ENCODE results near the gene KRT72. TPM values are rescaled to one million over a fixed set of nuclear protein-coding genes. Genes with fewer than 3 reads are reported as not detected.

Gene KRT72
- polyA plus RNA-seq, 6 donors from 2014 or later: not detected

GRCh38 chr12:52578469-52578868 lies 22.8 kb downstream of the KRT72 start:
- Mint-ChIP-seq H3K27ac (peak overlapping the region in 1 of 6 donors; percentile 15), H3K4me3 (no peak overlapping the region), H3K27me3 (peaks cover 5 to 36% (median 21%) of the 10 kb centered on the region in 3 donors)

GRCh38 chr12:52577316-52577715 lies 23.9 kb downstream of the KRT72 start:
- no peak overlapping the region for H3K4me3 Mint-ChIP-seq
- DNase-seq (no peak), ATAC-seq (ENCODE audit: low read depth in 2 of 2) (no peak)
- H3K9me3 Mint-ChIP-seq: no peaks in the 10 kb centered on the region
- H3K27me3 Mint-ChIP-seq: peaks cover 8 to 46% (median 29%) of the 10 kb centered on the region in 3 donors
- H3K36me3 Mint-ChIP-seq: no peaks in the 10 kb centered on the region
- H3K27ac Mint-ChIP-seq: no peak overlapping the region
- H3K4me1 Mint-ChIP-seq: no peaks in the 10 kb centered on the region

More at GRCh38 chr12:52578469-52578868, 22.8 kb downstream of the KRT72 start:
- DNase-seq (no peak), ATAC-seq (ENCODE audit: low read depth in 2 of 2) (no peak)
- Mint-ChIP-seq H3K4me1 (no peaks in the 10 kb centered on the region), H3K9me3 (no peaks in the 10 kb centered on the region), H3K36me3 (no peaks in the 10 kb centered on the region)

- no peaks in the 10 kb centered on the region for H3K4me1 Mint-ChIP-seq
- no peak overlapping the region for H3K4me3 Mint-ChIP-seq
Observed at GRCh38 chr12:52575948-52576347, 25.3 kb downstream of the KRT72 start.

GRCh38 chr12:52575256-52575655 lies 26.0 kb downstream of the KRT72 start:
- no peak overlapping the region for H3K27ac Mint-ChIP-seq
- no peaks in the 10 kb centered on the region for H3K36me3 Mint-ChIP-seq
- H3K9me3 Mint-ChIP-seq: no peaks in the 10 kb centered on the region
- ATAC-seq (ENCODE audit: low read depth in 2 of 2): no peak
- no peak overlapping the region for H3K4me3 Mint-ChIP-seq
- peaks cover 16 to 30% (median 19%) of the 10 kb centered on the region in 3 donors for H3K27me3 Mint-ChIP-seq
- DNase-seq: no peak
- no peaks in the 10 kb centered on the region for H3K4me1 Mint-ChIP-seq

More at GRCh38 chr12:52575948-52576347, 25.3 kb downstream of the KRT72 start:
- DNase-seq (no peak), ATAC-seq (ENCODE audit: low read depth in 2 of 2) (no peak)
- Mint-ChIP-seq H3K36me3 (no peaks in the 10 kb centered on the region), H3K27ac (no peak overlapping the region), H3K9me3 (no peaks in the 10 kb centered on the region), H3K27me3 (peaks cover 18 to 33% (median 19%) of the 10 kb centered on the region in 3 donors)

GRCh38 chr12:52573743-52574142 lies 27.5 kb downstream of the KRT72 start, which contains the start of gene KRT74:
TSS of gene KRT74 (minus strand) at chr12:52573843. CDS start at chr12:52573777, 66 bp downstream.
- DNase-seq (no peak), ATAC-seq (ENCODE audit: low read depth in 2 of 2) (no peak)
- Mint-ChIP-seq H3K27ac (no peak within 1 kb of the TSS), H3K27me3 (peaks cover 15 to 27% (median 19%) of the 10 kb centered on the region in 3 donors), H3K36me3 (no peaks in the 10 kb centered on the region), H3K4me1 (no peaks in the 10 kb centered on the region), H3K9me3 (no peaks in the 10 kb centered on the region), H3K4me3 (no peak within 1 kb of the TSS)

GRCh38 chr12:52573306-52573705 lies 28.0 kb downstream of the KRT72 start:
- H3K27ac Mint-ChIP-seq: no peak overlapping the region
- DNase-seq (no peak), ATAC-seq (ENCODE audit: low read depth in 2 of 2) (no peak)
- no peaks in the 10 kb centered on the region for H3K9me3 Mint-ChIP-seq
- no peaks in the 10 kb centered on the region for H3K4me1 Mint-ChIP-seq
- H3K36me3 Mint-ChIP-seq: no peaks in the 10 kb centered on the region
- H3K4me3 Mint-ChIP-seq: no peak overlapping the region
- peaks cover 15 to 27% (median 19%) of the 10 kb centered on the region in 3 donors for H3K27me3 Mint-ChIP-seq

- no peaks in the 10 kb centered on the region for H3K36me3 Mint-ChIP-seq
Observed at GRCh38 chr12:52570511-52570910, 30.8 kb downstream of the KRT72 start.

GRCh38 chr12:52568111-52568510 lies 33.2 kb downstream of the KRT72 start:
- H3K27me3 Mint-ChIP-seq: peaks cover 29 to 49% (median 29%) of the 10 kb centered on the region in 3 donors
- H3K36me3 Mint-ChIP-seq: no peaks in the 10 kb centered on the region
- no peak overlapping the region for H3K4me3 Mint-ChIP-seq
- H3K9me3 Mint-ChIP-seq: no peaks in the 10 kb centered on the region
- no peak overlapping the region for H3K27ac Mint-ChIP-seq
- DNase-seq (no peak), ATAC-seq (ENCODE audit: low read depth in 2 of 2) (no peak)
- H3K4me1 Mint-ChIP-seq: no peaks in the 10 kb centered on the region

More at GRCh38 chr12:52570511-52570910, 30.8 kb downstream of the KRT72 start:
- H3K4me1 Mint-ChIP-seq: no peaks in the 10 kb centered on the region
- H3K9me3 Mint-ChIP-seq: no peaks in the 10 kb centered on the region
- DNase-seq: no peak
- H3K27me3 Mint-ChIP-seq: peaks cover 21 to 36% (median 22%) of the 10 kb centered on the region in 3 donors
- H3K27ac Mint-ChIP-seq: no peak overlapping the region
- no peak for ATAC-seq (ENCODE audit: low read depth in 2 of 2)
- H3K4me3 Mint-ChIP-seq: peak overlapping the region in 1 of 8 donors; percentile 11

- no peak for DNase-seq
- no peaks in the 10 kb centered on the region for H3K9me3 Mint-ChIP-seq
- H3K4me3 Mint-ChIP-seq: no peak overlapping the region
- no peak for ATAC-seq (ENCODE audit: low read depth in 2 of 2)
- peaks cover 22 to 40% (median 23%) of the 10 kb centered on the region in 3 donors for H3K27me3 Mint-ChIP-seq
- H3K27ac Mint-ChIP-seq: no peak overlapping the region
- no peaks in the 10 kb centered on the region for H3K4me1 Mint-ChIP-seq
- no peaks in the 10 kb centered on the region for H3K36me3 Mint-ChIP-seq
Observed at GRCh38 chr12:52566847-52567291, 34.4 kb downstream of the KRT72 start.

- no peak overlapping the region for H3K27ac Mint-ChIP-seq
- no peaks in the 10 kb centered on the region for H3K4me1 Mint-ChIP-seq
- peaks cover 15 to 32% (median 22%) of the 10 kb centered on the region in 3 donors for H3K27me3 Mint-ChIP-seq
- no peaks in the 10 kb centered on the region for H3K9me3 Mint-ChIP-seq
- no peak overlapping the region for H3K4me3 Mint-ChIP-seq
- H3K36me3 Mint-ChIP-seq: no peaks in the 10 kb centered on the region
- ATAC-seq (ENCODE audit: low read depth in 2 of 2): no peak
- no peak for DNase-seq
Observed at GRCh38 chr12:52564582-52564981, 36.7 kb downstream of the KRT72 start.

- Mint-ChIP-seq H3K27me3 (peaks cover 20 to 35% (median 33%) of the 10 kb centered on the region in 3 donors), H3K4me1 (no peaks in the 10 kb centered on the region), H3K9me3 (no peaks in the 10 kb centered on the region), H3K36me3 (no peaks in the 10 kb centered on the region), H3K27ac (no peak overlapping the region), H3K4me3 (no peak overlapping the region)
- DNase-seq: no peak
- ATAC-seq (ENCODE audit: low read depth in 2 of 2): no peak
Observed at GRCh38 chr12:52561880-52562449, 39.3 kb downstream of the KRT72 start.

GRCh38 chr12:52559979-52560378 lies 41.3 kb downstream of the KRT72 start:
- H3K36me3 Mint-ChIP-seq: no peaks in the 10 kb centered on the region

GRCh38 chr12:52558781-52559445 lies 42.4 kb downstream of the KRT72 start:
- Mint-ChIP-seq H3K4me3 (no peak overlapping the region), H3K27ac (no peak overlapping the region), H3K27me3 (peaks cover 6 to 45% (median 23%) of the 10 kb centered on the region in 3 donors), H3K36me3 (no peaks in the 10 kb centered on the region), H3K4me1 (no peaks in the 10 kb centered on the region), H3K9me3 (no peaks in the 10 kb centered on the region)
- ATAC-seq (ENCODE audit: low read depth in 2 of 2) (no peak), DNase-seq (no peak)

More at GRCh38 chr12:52559979-52560378, 41.3 kb downstream of the KRT72 start:
- no peaks in the 10 kb centered on the region for H3K4me1 Mint-ChIP-seq
- peaks cover 9 to 35% (median 31%) of the 10 kb centered on the region in 3 donors for H3K27me3 Mint-ChIP-seq
- no peak overlapping the region for H3K4me3 Mint-ChIP-seq
- H3K9me3 Mint-ChIP-seq: no peaks in the 10 kb centered on the region
- H3K27ac Mint-ChIP-seq: peak overlapping the region in 2 of 6 donors; percentile 65 to 74
- DNase-seq (no peak), ATAC-seq (ENCODE audit: low read depth in 2 of 2) (no peak)

- Mint-ChIP-seq H3K36me3 (no peaks in the 10 kb centered on the region), H3K9me3 (no peaks in the 10 kb centered on the region), H3K4me1 (no peaks in the 10 kb centered on the region), H3K27me3 (peaks cover 5 to 45% (median 20%) of the 10 kb centered on the region in 3 donors), H3K27ac (no peak overlapping the region), H3K4me3 (no peak overlapping the region)
- no peak for ATAC-seq (ENCODE audit: low read depth in 2 of 2)
- DNase-seq: no peak
Observed at GRCh38 chr12:52557476-52557875, 43.8 kb downstream of the KRT72 start.

All from naive B cell (primary cell).